AG10803 (cell line): ENCODE results near the gene NIPAL4.

Experiments
- DNase-seq: peaks from one replicate; pipeline ENCODE4 v3.0.0; 2010; ENCODE audit warnings: low read depth
- H3K4me3 ChIP-seq: 2 replicates; pipeline ENCODE4 v1.5.1; 2011; ENCODE audit warnings: mild to moderate bottlenecking, low read length, control low read depth
- TF ChIP-seq, protein P1 (sequence below): conservative IDR thresholded peaks from 2 replicates; pipeline ENCODE4 v1.5.1; 2011; ENCODE audit warnings: mild to moderate bottlenecking, low read length, control low read depth, inconsistent platforms

NIPAL4 gene

GRCh38 chr5:157445745-157446411 is 14.1 kb upstream of the NIPAL4 start:
- no peak overlapping the region for H3K4me3 ChIP-seq
- TF ChIP-seq, protein P1, sequence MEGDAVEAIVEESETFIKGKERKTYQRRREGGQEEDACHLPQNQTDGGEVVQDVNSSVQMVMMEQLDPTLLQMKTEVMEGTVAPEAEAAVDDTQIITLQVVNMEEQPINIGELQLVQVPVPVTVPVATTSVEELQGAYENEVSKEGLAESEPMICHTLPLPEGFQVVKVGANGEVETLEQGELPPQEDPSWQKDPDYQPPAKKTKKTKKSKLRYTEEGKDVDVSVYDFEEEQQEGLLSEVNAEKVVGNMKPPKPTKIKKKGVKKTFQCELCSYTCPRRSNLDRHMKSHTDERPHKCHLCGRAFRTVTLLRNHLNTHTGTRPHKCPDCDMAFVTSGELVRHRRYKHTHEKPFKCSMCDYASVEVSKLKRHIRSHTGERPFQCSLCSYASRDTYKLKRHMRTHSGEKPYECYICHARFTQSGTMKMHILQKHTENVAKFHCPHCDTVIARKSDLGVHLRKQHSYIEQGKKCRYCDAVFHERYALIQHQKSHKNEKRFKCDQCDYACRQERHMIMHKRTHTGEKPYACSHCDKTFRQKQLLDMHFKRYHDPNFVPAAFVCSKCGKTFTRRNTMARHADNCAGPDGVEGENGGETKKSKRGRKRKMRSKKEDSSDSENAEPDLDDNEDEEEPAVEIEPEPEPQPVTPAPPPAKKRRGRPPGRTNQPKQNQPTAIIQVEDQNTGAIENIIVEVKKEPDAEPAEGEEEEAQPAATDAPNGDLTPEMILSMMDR: no peak
- no peak for DNase-seq

DNA sequence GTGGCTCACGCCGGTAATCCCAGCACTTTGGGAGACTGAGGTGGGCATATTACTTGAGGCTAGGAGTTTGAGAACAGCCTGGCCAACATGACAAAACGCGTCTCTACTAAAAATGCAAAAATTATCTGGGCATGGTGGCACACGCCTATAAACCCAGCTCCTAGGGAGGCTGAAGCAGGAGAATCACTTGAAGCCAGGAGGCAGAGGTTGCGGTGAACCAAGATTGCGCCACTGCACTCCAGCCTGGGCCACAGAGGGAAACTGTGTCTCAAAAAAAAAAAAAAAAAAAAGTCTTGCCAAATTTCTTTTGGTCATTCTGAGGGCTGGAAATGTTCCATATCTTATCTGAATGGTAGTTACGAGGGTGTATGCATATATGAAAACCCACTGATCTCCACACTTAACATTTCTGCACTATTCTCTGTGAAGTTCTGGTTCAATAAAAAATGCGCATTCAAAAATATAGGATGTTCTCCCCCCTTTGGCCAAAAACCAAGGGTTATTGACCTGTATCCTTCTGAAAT is 13.5 kb upstream of the NIPAL4 start:
- TF ChIP-seq, protein P1: no peak
- no peak overlapping the region for H3K4me3 ChIP-seq
- no peak for DNase-seq

DNA sequence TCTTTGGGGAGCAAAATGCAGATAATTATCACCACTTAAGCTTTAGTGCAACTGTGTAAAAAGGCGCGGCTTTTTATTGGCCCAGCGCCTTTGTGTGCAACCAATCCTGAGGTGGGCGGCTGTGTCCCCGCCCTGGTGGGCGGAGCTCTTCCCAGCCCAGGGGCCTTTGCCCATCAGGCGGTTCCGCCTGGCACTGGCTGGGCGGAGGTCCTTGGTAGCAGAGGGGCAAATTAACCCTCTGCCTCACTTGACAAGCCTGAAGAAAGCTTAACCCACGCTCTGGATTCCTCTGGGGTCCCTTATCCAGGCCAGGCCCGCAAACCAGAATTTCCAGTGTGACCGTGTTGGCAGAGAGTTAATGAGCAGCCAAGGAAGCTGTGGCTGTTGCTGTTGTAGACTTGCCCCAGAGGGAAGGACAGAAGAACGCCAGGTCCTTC is 12.8 kb upstream of the NIPAL4 start:
- DNase-seq: no peak
- TF ChIP-seq, protein P1: no peak

DNA sequence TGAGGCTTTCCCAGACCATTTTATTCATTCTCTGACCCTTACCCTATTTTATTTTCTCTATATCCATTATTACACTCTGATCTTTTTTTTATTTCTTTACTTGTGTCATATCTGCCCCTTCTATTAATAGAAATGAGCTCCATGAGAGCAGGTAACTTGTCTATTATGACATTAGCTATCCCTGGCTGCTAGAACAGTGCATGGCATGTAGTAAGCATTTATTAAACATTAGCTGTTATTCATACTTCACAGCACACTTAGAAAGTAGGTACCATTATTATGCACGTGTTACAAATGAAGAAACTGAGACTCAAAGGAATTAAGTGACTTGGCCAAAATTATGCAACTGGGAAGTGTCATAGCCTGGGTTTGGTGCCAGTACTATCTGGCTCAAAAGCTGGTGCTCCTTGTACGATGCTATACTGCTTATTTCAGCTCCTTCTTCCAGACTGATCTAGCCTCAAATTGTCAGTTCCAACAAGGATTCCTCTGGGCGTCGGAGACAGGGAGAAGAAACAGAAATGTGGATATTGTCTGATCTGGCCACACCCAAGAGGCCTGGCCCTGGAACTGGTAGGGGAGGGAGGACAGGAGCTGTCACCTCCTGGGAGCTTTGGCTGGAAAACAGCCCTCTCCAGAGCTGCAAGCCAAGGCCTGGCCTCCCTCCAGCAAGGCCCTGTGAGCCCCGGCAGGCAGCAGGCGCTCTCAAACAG is 10.8 kb upstream of the NIPAL4 start:
- TF ChIP-seq, protein P1: no peak
- peak; percentile 37 for DNase-seq
- no peak overlapping the region for H3K4me3 ChIP-seq

More for the DNA sequence above, 12.8 kb upstream of the NIPAL4 start:
- H3K4me3 ChIP-seq: no peak overlapping the region

- no peak for DNase-seq
- no peak overlapping the region for H3K4me3 ChIP-seq
- TF ChIP-seq, protein P1: no peak
Measured at GRCh38 chr5:157450024-157450423, 10.0 kb upstream of the NIPAL4 start.

- TF ChIP-seq, protein P1: no peak
- no peak overlapping the region for H3K4me3 ChIP-seq
- no peak for DNase-seq
Measured at GRCh38 chr5:157451806-157452205, 8.2 kb upstream of the NIPAL4 start.

DNA sequence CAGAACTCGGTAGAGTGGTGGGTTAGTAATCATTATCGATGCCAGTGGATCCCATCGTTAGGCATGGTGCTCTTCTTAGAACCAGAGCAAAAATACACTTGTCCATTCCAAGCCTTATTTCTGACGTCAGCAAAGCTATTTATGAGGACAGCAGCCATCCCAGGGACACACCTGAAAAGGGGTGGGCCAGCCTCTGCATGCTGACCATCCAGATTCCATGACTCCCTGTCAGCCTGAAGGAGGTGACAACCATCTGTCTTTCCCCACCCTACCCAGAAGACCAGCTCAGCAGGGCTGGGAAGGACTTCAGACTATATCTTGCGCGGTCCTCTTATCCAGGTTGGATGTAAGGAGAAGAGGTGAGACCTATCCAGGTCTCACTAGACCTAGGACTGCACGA is 5.7 kb upstream of the NIPAL4 start:
- TF ChIP-seq, protein P1: no peak
- no peak for DNase-seq

More for the DNA sequence above, 5.7 kb upstream of the NIPAL4 start:
- H3K4me3 ChIP-seq: no peak overlapping the region
